Neural cell (in vitro differentiated cells): Measurements from ENCODE around the gene TNNT3.
"Not testable (repeated sequence)": the region's sequence is repeated elsewhere in the genome, so short reads cannot be mapped to it uniquely, and the experiment has no call there.

ENCODE experiments used
- EP300 ChIP-seq: fragments of 450-650 bp; conservative IDR thresholded peaks from 2 replicates; pipeline ENCODE4 v1.6.1; 2014; ENCODE audit warnings: antibody characterized with exemption, mild to moderate bottlenecking, moderate library complexity; ENCODE audit not compliant: poor library complexity, severe bottlenecking
- MXI1 ChIP-seq: fragments of 450-650 bp; conservative IDR thresholded peaks from 2 replicates; pipeline ENCODE4 v1.6.1; 2014; ENCODE audit warnings: antibody characterized with exemption, mild to moderate bottlenecking; ENCODE audit not compliant: poor library complexity, severe bottlenecking
- TAF1 ChIP-seq: IDR thresholded peaks from 2 replicates; pipeline ENCODE4 v1.6.1; 2012; ENCODE audit warnings: low read depth
- TF ChIP-seq, protein P1 (sequence below): fragments of 450-650 bp; IDR thresholded peaks from 2 replicates; pipeline ENCODE4 v1.5.1; 2014; ENCODE audit warnings: antibody characterized with exemption, mild to moderate bottlenecking, moderate library complexity; ENCODE audit not compliant: poor library complexity, severe bottlenecking

- TF ChIP-seq TAF1, MXI1, EP300: not testable (repeated sequence)
- TF ChIP-seq, protein P1, sequence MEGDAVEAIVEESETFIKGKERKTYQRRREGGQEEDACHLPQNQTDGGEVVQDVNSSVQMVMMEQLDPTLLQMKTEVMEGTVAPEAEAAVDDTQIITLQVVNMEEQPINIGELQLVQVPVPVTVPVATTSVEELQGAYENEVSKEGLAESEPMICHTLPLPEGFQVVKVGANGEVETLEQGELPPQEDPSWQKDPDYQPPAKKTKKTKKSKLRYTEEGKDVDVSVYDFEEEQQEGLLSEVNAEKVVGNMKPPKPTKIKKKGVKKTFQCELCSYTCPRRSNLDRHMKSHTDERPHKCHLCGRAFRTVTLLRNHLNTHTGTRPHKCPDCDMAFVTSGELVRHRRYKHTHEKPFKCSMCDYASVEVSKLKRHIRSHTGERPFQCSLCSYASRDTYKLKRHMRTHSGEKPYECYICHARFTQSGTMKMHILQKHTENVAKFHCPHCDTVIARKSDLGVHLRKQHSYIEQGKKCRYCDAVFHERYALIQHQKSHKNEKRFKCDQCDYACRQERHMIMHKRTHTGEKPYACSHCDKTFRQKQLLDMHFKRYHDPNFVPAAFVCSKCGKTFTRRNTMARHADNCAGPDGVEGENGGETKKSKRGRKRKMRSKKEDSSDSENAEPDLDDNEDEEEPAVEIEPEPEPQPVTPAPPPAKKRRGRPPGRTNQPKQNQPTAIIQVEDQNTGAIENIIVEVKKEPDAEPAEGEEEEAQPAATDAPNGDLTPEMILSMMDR: not testable (repeated sequence)
Observed at GRCh38 chr11:1886551-1886950, 33.0 kb upstream of the TNNT3 start.
